ENCODE data around the gene LNX2. TPM values are rescaled to one million over a fixed set of nuclear protein-coding genes. Genes with fewer than 3 reads are reported as not detected.

Gene LNX2
- total RNA-seq, 2 donors from 2014 or later, result 11.2 to 23.1 TPM

- ATAC-seq, result no peak
- Histone ChIP-seq H3K36me3 (replicated peaks in 1 of 2; ENCODE audit: insufficient read depth in 1 of 2, low read depth in 2 of 2) (no peaks in the 10 kb centered on the region), H3K4me1 (no peaks in the 10 kb centered on the region), H3K27me3 (no peaks in the 10 kb centered on the region), H3K9me3 (no peaks in the 10 kb centered on the region), H3K4me3 (no peak overlapping the region), H3K27ac (no peak overlapping the region)
- TF ChIP-seq POLR2A (IDR thresholded peaks at IDR 0.05) (no peak), CTCF (IDR thresholded peaks at IDR 0.05) (no peak)
- intact Hi-C loops (cut with DNase I), result no loop called here
- no peak for DNase-seq
- WGBS, 2 donors, result 74 to 84% methylated on average over 3 of the region's 3 CpGs
Measured at GRCh38 chr13:27542220-27542619, 78.1 kb downstream of the LNX2 start.

- no peak for TF ChIP-seq POLR2A (IDR thresholded peaks at IDR 0.05)
- no peak overlapping the region for H3K27ac ChIP-seq
- H3K4me3 ChIP-seq, result no peak overlapping the region
- intact Hi-C loops (cut with DNase I), result no loop called here
- no peaks in the 10 kb centered on the region for H3K4me1 ChIP-seq
- no peaks in the 10 kb centered on the region for H3K36me3 ChIP-seq (replicated peaks in 1 of 2; ENCODE audit: insufficient read depth in 1 of 2, low read depth in 2 of 2)
- H3K27me3 ChIP-seq, result no peaks in the 10 kb centered on the region
- no peak for DNase-seq
- no peaks in the 10 kb centered on the region for H3K9me3 ChIP-seq
- ATAC-seq, result no peak
- 89 to 91% methylated on average over 3 of the region's 3 CpGs for WGBS, 2 donors
Measured at GRCh38 chr13:27541386-27541785, 78.9 kb downstream of the LNX2 start.

GRCh38 chr13:27536361-27537101, 83.8 kb downstream of the LNX2 start:
- intact Hi-C loops (cut with DNase I), result loop anchor here (10.0 kb wide), 2 partner anchors 178 to 448 kb away; partner anchors contain the start of gene URAD
- TF ChIP-seq POLR2A (IDR thresholded peaks at IDR 0.05) (no peak), CTCF (IDR thresholded peaks at IDR 0.05) (no peak)
- ATAC-seq (no peak), DNase-seq (no peak)
- no peaks in the 10 kb centered on the region for H3K9me3 ChIP-seq
- no peaks in the 10 kb centered on the region for H3K36me3 ChIP-seq (replicated peaks in 1 of 2; ENCODE audit: insufficient read depth in 1 of 2, low read depth in 2 of 2)
- H3K4me3 ChIP-seq, result no peak overlapping the region
- H3K4me1 ChIP-seq, result peaks cover 7% of the 10 kb centered on the region
- no peak overlapping the region for H3K27ac ChIP-seq
- H3K27me3 ChIP-seq, result no peaks in the 10 kb centered on the region
- 79 to 83% methylated on average over 10 of the region's 10 CpGs for WGBS, 2 donors

GRCh38 chr13:27535546-27535945, 84.8 kb downstream of the LNX2 start:
- Histone ChIP-seq H3K27me3 (no peaks in the 10 kb centered on the region), H3K36me3 (replicated peaks in 1 of 2; ENCODE audit: insufficient read depth in 1 of 2, low read depth in 2 of 2) (no peaks in the 10 kb centered on the region), H3K27ac (no peak overlapping the region), H3K4me3 (no peak overlapping the region), H3K4me1 (peaks cover 7% of the 10 kb centered on the region), H3K9me3 (no peaks in the 10 kb centered on the region)
- TF ChIP-seq POLR2A (IDR thresholded peaks at IDR 0.05) (no peak), CTCF (IDR thresholded peaks at IDR 0.05) (peak in 1 of 7 experiments; percentile 7)
- DNase-seq, result no peak
- intact Hi-C loops (cut with DNase I), result loop anchor here (10.0 kb wide), 2 partner anchors 179 to 449 kb away; partner anchors contain the start of gene URAD
- no peak for ATAC-seq
- WGBS, 2 donors, result 48 to 71% methylated on average over 8 of the region's 8 CpGs

- Histone ChIP-seq H3K27me3 (no peaks in the 10 kb centered on the region), H3K36me3 (replicated peaks in 1 of 2; ENCODE audit: insufficient read depth in 1 of 2, low read depth in 2 of 2) (no peaks in the 10 kb centered on the region), H3K9me3 (no peaks in the 10 kb centered on the region), H3K4me3 (no peak overlapping the region), H3K4me1 (peaks cover 7% of the 10 kb centered on the region), H3K27ac (no peak overlapping the region)
- WGBS, 2 donors, result 55 to 69% methylated on average over 3 of the region's 3 CpGs
- TF ChIP-seq POLR2A (IDR thresholded peaks at IDR 0.05), result no peak
- intact Hi-C loops (cut with DNase I), result loop anchor here (5.0 to 10.0 kb wide), 3 partner anchors 180 to 450 kb away; partner anchors contain the start of gene URAD
- no peak for DNase-seq
- no peak for ATAC-seq
Measured at GRCh38 chr13:27534981-27535380, 85.3 kb downstream of the LNX2 start.
